ENCODE measurements around the gene ATG7. TPM values are rescaled to one million over a fixed set of nuclear protein-coding genes. Genes with fewer than 3 reads are reported as not detected.

ATG7 gene
- total RNA-seq, 1 donor from 2014 or later = 53.4 TPM

DNA sequence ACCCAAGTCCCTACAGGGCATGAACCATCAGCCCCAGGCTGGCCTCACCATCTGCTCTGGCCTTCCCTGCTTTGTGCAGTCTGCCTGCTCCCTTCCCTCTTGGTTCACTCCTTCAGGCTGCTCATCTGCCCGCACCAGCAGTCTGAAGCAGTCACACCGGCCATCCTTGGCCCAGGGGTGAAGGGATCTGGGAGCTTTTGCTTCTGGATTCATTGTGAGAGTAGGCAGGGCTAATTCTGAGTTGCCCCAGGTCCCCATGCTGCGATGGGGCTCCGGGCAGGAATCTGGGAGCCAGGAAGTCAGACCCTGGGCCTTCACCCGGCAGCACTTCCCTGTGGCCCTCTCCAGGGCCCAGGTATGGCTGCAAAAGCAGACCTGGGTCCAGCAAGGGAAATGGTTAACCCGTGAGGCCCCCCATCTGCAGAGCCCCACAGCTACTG is 271.8 kb downstream of the ATG7 start:
- TF ChIP-seq, protein P1, sequence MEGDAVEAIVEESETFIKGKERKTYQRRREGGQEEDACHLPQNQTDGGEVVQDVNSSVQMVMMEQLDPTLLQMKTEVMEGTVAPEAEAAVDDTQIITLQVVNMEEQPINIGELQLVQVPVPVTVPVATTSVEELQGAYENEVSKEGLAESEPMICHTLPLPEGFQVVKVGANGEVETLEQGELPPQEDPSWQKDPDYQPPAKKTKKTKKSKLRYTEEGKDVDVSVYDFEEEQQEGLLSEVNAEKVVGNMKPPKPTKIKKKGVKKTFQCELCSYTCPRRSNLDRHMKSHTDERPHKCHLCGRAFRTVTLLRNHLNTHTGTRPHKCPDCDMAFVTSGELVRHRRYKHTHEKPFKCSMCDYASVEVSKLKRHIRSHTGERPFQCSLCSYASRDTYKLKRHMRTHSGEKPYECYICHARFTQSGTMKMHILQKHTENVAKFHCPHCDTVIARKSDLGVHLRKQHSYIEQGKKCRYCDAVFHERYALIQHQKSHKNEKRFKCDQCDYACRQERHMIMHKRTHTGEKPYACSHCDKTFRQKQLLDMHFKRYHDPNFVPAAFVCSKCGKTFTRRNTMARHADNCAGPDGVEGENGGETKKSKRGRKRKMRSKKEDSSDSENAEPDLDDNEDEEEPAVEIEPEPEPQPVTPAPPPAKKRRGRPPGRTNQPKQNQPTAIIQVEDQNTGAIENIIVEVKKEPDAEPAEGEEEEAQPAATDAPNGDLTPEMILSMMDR (IDR thresholded peaks at IDR 0.05; ENCODE audit: insufficient read depth, low read length, severe bottlenecking) = no peak
- DNase-seq (ENCODE audit: low read depth) (no peak), FAIRE-seq (no peak)
- no peaks in the 10 kb centered on the region for H3K27me3 ChIP-seq (ENCODE audit: control insufficient read depth, insufficient read depth, low read length)
- H3K36me3 ChIP-seq (ENCODE audit: control insufficient read depth, insufficient read depth, low read length) = no peaks in the 10 kb centered on the region
- H3K4me3 ChIP-seq (ENCODE audit: low read depth, low read length) = no peak overlapping the region

DNA sequence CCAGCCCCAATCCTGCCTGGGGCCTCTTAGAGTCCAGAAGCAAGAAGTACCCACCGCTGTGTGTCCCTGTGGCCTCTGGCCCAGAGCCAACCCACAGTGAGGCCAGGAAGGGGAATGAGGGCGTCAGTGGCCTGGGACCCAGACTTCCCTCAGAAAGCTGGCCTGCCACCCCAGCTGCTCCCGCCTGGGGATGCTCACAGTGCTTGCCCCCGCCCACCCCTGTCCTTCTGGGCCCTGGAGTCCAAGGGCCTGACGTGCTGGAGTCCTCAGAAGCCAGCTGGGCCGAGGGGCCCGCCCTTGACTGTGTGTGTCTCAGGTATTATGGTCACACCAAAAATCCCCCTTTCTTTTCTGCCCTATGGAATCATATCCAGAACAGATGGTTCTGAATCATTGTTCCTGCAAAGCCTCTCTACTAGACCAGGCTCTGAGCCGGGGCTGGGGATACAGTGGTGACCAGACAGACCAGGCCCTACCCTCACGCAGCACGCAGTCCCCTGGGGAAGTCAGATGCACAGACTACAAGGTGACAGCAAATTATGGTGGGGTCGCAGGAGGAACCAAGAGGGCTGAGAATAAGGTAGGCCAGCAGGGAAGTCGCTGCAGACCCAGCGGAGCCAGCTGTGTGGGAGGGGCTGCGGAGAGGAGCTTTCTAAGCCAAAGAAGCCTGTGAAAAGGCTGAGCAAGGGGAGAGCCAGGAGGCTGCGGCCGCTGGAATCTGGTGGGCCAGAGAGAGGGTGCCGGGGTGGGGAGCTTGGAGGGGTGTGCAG is 272.4 kb downstream of the ATG7 start:
- H3K4me3 ChIP-seq (ENCODE audit: low read depth, low read length) = no peak overlapping the region
- H3K36me3 ChIP-seq (ENCODE audit: control insufficient read depth, insufficient read depth, low read length) = no peaks in the 10 kb centered on the region
- H3K27me3 ChIP-seq (ENCODE audit: control insufficient read depth, insufficient read depth, low read length) = no peaks in the 10 kb centered on the region
- DNase-seq (ENCODE audit: low read depth) = no peak
- TF ChIP-seq, protein P1 (IDR thresholded peaks at IDR 0.05; ENCODE audit: insufficient read depth, low read length, severe bottlenecking) = no peak
- FAIRE-seq = no peak

DNA sequence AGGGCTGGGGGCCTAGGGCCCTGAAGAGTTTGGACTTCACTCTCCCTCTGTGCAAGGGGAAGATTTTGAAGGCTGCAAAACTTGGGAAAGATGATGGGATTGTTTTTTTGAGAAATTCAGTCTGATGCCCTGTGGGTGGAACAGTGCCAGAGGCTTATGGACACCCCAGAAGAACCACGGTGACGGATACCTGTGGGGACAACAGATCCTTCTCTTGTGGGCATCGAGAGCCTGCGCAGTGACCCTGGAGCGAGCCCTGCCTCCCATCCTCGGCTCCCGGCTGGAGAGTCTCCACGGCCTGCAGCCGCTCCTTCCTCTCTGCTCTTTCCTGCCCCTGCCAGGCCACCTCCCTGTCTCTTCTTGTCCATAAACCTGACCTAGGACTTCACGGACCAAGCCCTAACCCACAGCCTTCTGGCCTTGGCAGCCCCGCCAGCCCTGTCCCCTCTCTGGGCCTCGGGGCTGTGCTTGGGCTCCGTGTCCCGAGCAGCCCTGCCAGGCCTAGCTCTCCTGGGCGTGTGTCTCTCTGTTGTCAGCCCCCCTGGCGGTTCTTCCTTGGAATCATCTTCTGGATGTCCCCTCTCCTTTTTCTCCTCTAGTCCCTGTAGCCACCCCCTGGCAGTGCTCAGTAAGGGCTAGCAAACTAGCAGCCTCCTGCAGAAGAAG is 273.1 kb downstream of the ATG7 start:
- FAIRE-seq (no peak), DNase-seq (ENCODE audit: low read depth) (no peak)
- no peaks in the 10 kb centered on the region for H3K27me3 ChIP-seq (ENCODE audit: control insufficient read depth, insufficient read depth, low read length)
- TF ChIP-seq, protein P1 (IDR thresholded peaks at IDR 0.05; ENCODE audit: insufficient read depth, low read length, severe bottlenecking) = no peak
- H3K4me3 ChIP-seq (ENCODE audit: low read depth, low read length) = no peak overlapping the region
- H3K36me3 ChIP-seq (ENCODE audit: control insufficient read depth, insufficient read depth, low read length) = no peaks in the 10 kb centered on the region

DNA sequence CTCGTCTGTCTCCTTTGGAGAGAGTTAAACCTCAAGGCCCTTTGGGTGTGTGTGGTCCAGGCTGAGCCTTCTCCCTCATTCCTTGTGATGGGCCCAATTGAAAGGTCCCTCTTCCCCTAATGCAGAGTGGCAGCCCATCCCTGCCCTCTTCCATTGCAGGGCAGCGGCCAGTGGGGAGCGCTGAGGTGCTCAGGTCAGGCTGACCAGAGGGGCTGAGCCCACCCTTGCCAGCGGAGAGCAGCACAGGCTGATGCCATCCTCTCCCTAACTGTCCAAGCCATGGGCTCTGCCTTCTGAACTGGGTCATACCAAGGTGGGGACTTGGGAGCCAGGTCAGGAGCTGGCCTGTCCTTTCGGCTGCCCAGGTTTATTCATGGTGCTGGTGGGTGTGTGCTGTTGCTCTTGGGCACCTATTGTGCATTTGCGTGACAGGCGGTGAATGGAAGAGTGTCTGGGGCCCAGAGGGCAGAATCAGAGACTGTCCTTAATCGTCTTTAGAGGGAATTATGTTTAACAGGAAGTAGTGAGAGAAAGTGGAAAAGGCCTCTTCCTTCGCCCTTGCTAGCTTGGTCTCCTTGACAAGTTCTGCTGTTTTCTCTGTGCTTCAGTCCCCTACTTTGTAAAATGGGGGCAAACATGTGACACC is 274.6 kb downstream of the ATG7 start:
- Histone ChIP-seq H3K36me3 (ENCODE audit: control insufficient read depth, insufficient read depth, low read length) (no peaks in the 10 kb centered on the region), H3K4me3 (ENCODE audit: low read depth, low read length) (no peak overlapping the region), H3K27me3 (ENCODE audit: control insufficient read depth, insufficient read depth, low read length) (no peaks in the 10 kb centered on the region)
- FAIRE-seq (no peak), DNase-seq (ENCODE audit: low read depth) (no peak)
- TF ChIP-seq, protein P1 (IDR thresholded peaks at IDR 0.05; ENCODE audit: insufficient read depth, low read length, severe bottlenecking) = no peak

DNA sequence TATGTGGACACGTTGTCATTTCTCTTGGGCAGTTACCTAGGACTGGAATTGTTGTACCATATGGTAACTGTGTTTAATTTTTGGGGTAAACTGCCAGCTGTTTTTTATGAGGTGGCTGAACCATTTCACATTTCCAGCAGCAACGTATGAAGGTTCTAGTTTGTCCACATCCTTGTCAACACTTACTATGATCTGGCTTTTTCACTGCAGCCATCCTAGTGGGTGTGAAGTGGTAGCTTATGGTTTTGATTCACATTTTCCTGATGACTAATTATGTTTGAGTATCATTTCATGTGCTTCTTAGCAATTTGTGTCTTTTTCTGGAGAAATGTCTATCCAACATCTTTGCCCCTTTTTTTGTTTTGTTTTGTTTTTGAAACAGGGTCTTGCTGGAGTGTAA is 275.3 kb downstream of the ATG7 start:
- FAIRE-seq (no peak), DNase-seq (ENCODE audit: low read depth) (no peak)
- Histone ChIP-seq H3K27me3 (ENCODE audit: control insufficient read depth, insufficient read depth, low read length) (no peaks in the 10 kb centered on the region), H3K4me3 (ENCODE audit: low read depth, low read length) (no peak overlapping the region), H3K36me3 (ENCODE audit: control insufficient read depth, insufficient read depth, low read length) (no peaks in the 10 kb centered on the region)
- TF ChIP-seq, protein P1 (IDR thresholded peaks at IDR 0.05; ENCODE audit: insufficient read depth, low read length, severe bottlenecking) = no peak
